Measurements from ENCODE around the gene MIEF1.

The MIEF1 gene

GRCh38 chr22:39553429-39553828, 51.3 kb downstream of the MIEF1 start:
- no peak overlapping the region for H3K14ac ChIP-seq (ENCODE audit: low read length)
- H3K27ac ChIP-seq (replicated peaks; ENCODE audit: low read length) = no peak overlapping the region
- WGBS, 2 donors (ENCODE audit: extremely low coverage in 2 of 2, insufficient read length in 2 of 2, insufficient replicate concordance in 1 of 2) = no CpG with 5 or more reads among the region's 3 CpGs
- H4K91ac ChIP-seq (ENCODE audit: low read depth, low read length, poor library complexity) = no peak overlapping the region
- no peak overlapping the region for H2BK15ac ChIP-seq (ENCODE audit: low read length)
- no peak overlapping the region for H3K4me2 ChIP-seq (ENCODE audit: insufficient read depth, low read length, poor library complexity, severe bottlenecking)
- H3K9me3 ChIP-seq (replicated peaks in 1 of 2; ENCODE audit: control insufficient read depth in 2 of 2, insufficient read depth in 1 of 2, low read depth in 1 of 2, low read length in 2 of 2) = no peaks in the 10 kb centered on the region
- H2BK12ac ChIP-seq (ENCODE audit: low read length) = no peak overlapping the region
- no peaks in the 10 kb centered on the region for H3K36me3 ChIP-seq (replicated peaks in 1 of 2; ENCODE audit: control insufficient read depth in 2 of 2, insufficient read depth in 2 of 2, low read length in 2 of 2)
- H3K4me1 ChIP-seq (ENCODE audit: control insufficient read depth in 2 of 2, insufficient read depth in 1 of 2, low read depth in 1 of 2, low read length in 2 of 2) = peaks cover 0 to 3% of the 10 kb centered on the region in 2 donors
- no peak overlapping the region for H2AK5ac ChIP-seq (ENCODE audit: low read depth, low read length)
- no peak overlapping the region for H3K18ac ChIP-seq (ENCODE audit: low read length)
- DNase-seq (ENCODE audit: low spot score) = no peak
- no peak overlapping the region for H2BK5ac ChIP-seq (ENCODE audit: low read length)
- no peaks in the 10 kb centered on the region for H3K79me1 ChIP-seq (ENCODE audit: low read depth, low read length)
- H2BK120ac ChIP-seq (ENCODE audit: low read depth, low read length) = no peak overlapping the region
- no peak overlapping the region for H3K23ac ChIP-seq (ENCODE audit: low read depth, low read length, poor library complexity)
- H2AFZ ChIP-seq (ENCODE audit: low read length) = no peak overlapping the region
- no peak overlapping the region for H4K8ac ChIP-seq (ENCODE audit: low read depth, low read length)
- no peak overlapping the region for H3K9ac ChIP-seq (ENCODE audit: low read depth, low read length, poor library complexity)
- H3K4me3 ChIP-seq (ENCODE audit: low read length in 2 of 2) = no peak overlapping the region
- peaks cover 6 to 70% (median 32%) of the 10 kb centered on the region in 3 experiments for H3K27me3 ChIP-seq (ENCODE audit: control insufficient read depth in 3 of 3, insufficient read depth in 3 of 3, low read depth in 1 of 3, low read length in 3 of 3)
- no peak overlapping the region for H3K4ac ChIP-seq (ENCODE audit: low read length)

GRCh38 chr22:39554151-39554550, 52.1 kb downstream of the MIEF1 start:
- Histone ChIP-seq H2BK5ac (ENCODE audit: low read length) (no peak overlapping the region), H3K9ac (ENCODE audit: low read depth, low read length, poor library complexity) (no peak overlapping the region), H3K23ac (ENCODE audit: low read depth, low read length, poor library complexity) (no peak overlapping the region), H3K4ac (ENCODE audit: low read length) (no peak overlapping the region), H2BK12ac (ENCODE audit: low read length) (no peak overlapping the region), H3K4me3 (ENCODE audit: low read length in 2 of 2) (no peak overlapping the region), H3K27ac (replicated peaks; ENCODE audit: low read length) (no peak overlapping the region), H2AK5ac (ENCODE audit: low read depth, low read length) (no peak overlapping the region), H2BK120ac (ENCODE audit: low read depth, low read length) (no peak overlapping the region), H3K4me2 (ENCODE audit: insufficient read depth, low read length, poor library complexity, severe bottlenecking) (no peak overlapping the region), H3K18ac (ENCODE audit: low read length) (peak overlapping the region; percentile 16), H4K8ac (ENCODE audit: low read depth, low read length) (no peak overlapping the region), H3K9me3 (replicated peaks in 1 of 2; ENCODE audit: control insufficient read depth in 2 of 2, insufficient read depth in 1 of 2, low read depth in 1 of 2, low read length in 2 of 2) (no peaks in the 10 kb centered on the region), H3K14ac (ENCODE audit: low read length) (no peak overlapping the region), H3K79me1 (ENCODE audit: low read depth, low read length) (no peaks in the 10 kb centered on the region), H3K4me1 (ENCODE audit: control insufficient read depth in 2 of 2, insufficient read depth in 1 of 2, low read depth in 1 of 2, low read length in 2 of 2) (peaks cover 0 to 3% of the 10 kb centered on the region in 2 donors), H2AFZ (ENCODE audit: low read length) (no peak overlapping the region), H2BK15ac (ENCODE audit: low read length) (no peak overlapping the region), H4K91ac (ENCODE audit: low read depth, low read length, poor library complexity) (no peak overlapping the region), H3K36me3 (replicated peaks in 1 of 2; ENCODE audit: control insufficient read depth in 2 of 2, insufficient read depth in 2 of 2, low read length in 2 of 2) (no peaks in the 10 kb centered on the region), H3K27me3 (ENCODE audit: control insufficient read depth in 3 of 3, insufficient read depth in 3 of 3, low read depth in 1 of 3, low read length in 3 of 3) (peaks cover 6 to 75% (median 39%) of the 10 kb centered on the region in 3 experiments)
- DNase-seq (ENCODE audit: low spot score) = no peak
- no CpG with 5 or more reads among the region's 3 CpGs for WGBS, 2 donors (ENCODE audit: extremely low coverage in 2 of 2, insufficient read length in 2 of 2, insufficient replicate concordance in 1 of 2)

DNA sequence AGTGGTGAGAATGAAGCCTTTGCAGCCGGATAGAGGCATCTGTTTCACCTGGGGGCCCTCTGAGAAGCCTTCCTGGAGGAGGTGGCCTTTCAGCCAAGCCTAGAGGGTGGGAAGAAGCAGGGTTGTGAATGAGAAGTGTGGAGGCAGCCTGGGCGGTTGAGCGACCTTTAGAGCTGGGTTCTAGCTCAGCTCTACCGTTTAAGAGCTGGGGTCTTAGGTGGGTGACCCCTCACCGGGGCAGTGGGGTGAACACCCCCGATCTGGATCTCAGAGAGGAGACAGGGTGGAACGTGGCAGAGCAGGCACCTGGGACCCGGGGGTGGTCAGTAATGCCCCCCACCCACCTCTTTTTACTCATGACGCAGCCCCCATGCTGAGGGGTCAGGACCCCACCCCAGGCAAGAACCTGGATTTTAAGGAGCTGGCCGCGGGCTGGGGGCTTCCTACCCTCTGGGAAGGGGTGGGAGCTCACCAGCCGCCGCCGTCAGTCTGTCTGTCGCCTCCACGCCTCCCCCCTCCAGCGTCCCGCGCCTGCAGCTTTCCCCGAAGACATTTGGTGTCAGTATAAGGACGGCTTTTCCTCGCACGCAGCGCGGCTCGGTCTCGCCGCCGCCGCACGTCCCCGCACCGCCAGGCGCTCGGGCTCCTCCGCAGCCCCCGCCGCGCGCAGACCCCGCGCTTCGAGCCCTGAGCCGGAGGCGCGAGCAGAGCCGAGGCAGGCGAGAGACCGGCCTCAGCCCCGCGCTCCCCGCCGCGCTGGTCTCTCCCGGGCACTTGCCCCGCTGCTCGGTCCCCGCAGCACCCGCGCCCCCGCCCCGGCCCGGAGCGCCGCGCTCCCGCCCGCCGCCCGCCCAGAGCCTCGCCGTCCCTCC, 55.1 kb downstream of the MIEF1 start:
- H3K9me3 ChIP-seq (replicated peaks in 1 of 2; ENCODE audit: control insufficient read depth in 2 of 2, insufficient read depth in 1 of 2, low read depth in 1 of 2, low read length in 2 of 2) = no peaks in the 10 kb centered on the region
- H3K14ac ChIP-seq (ENCODE audit: low read length) = peak overlapping the region; percentile 42
- H3K4ac ChIP-seq (ENCODE audit: low read length) = no peak overlapping the region
- H4K91ac ChIP-seq (ENCODE audit: low read depth, low read length, poor library complexity) = no peak overlapping the region
- peaks cover 0 to 7% of the 10 kb centered on the region in 2 donors for H3K4me1 ChIP-seq (ENCODE audit: control insufficient read depth in 2 of 2, insufficient read depth in 1 of 2, low read depth in 1 of 2, low read length in 2 of 2)
- H3K27ac ChIP-seq (replicated peaks; ENCODE audit: low read length) = no peak overlapping the region
- H4K8ac ChIP-seq (ENCODE audit: low read depth, low read length) = no peak overlapping the region
- no peak for DNase-seq (ENCODE audit: low spot score)
- no peaks in the 10 kb centered on the region for H3K79me1 ChIP-seq (ENCODE audit: low read depth, low read length)
- H2BK120ac ChIP-seq (ENCODE audit: low read depth, low read length) = no peak overlapping the region
- H2BK15ac ChIP-seq (ENCODE audit: low read length) = no peak overlapping the region
- peak overlapping the region; percentile 90 for H3K23ac ChIP-seq (ENCODE audit: low read depth, low read length, poor library complexity)
- no peaks in the 10 kb centered on the region for H3K36me3 ChIP-seq (replicated peaks in 1 of 2; ENCODE audit: control insufficient read depth in 2 of 2, insufficient read depth in 2 of 2, low read length in 2 of 2)
- WGBS, 2 donors (ENCODE audit: extremely low coverage in 2 of 2, insufficient read length in 2 of 2, insufficient replicate concordance in 1 of 2) = no CpG with 5 or more reads among the region's 72 CpGs
- H2AFZ ChIP-seq (ENCODE audit: low read length) = peak overlapping the region; percentile 82
- H2BK12ac ChIP-seq (ENCODE audit: low read length) = no peak overlapping the region
- H2BK5ac ChIP-seq (ENCODE audit: low read length) = no peak overlapping the region
- H3K4me2 ChIP-seq (ENCODE audit: insufficient read depth, low read length, poor library complexity, severe bottlenecking) = peak overlapping the region; percentile 58
- H3K9ac ChIP-seq (ENCODE audit: low read depth, low read length, poor library complexity) = peak overlapping the region; percentile 61
- H3K27me3 ChIP-seq (ENCODE audit: control insufficient read depth in 3 of 3, insufficient read depth in 3 of 3, low read depth in 1 of 3, low read length in 3 of 3) = peaks cover 6 to 84% (median 49%) of the 10 kb centered on the region in 3 experiments
- peak overlapping the region in 1 of 2 donors; percentile 72 for H3K4me3 ChIP-seq (ENCODE audit: low read length in 2 of 2)
- peak overlapping the region; percentile 37 for H3K18ac ChIP-seq (ENCODE audit: low read length)
- H2AK5ac ChIP-seq (ENCODE audit: low read depth, low read length) = no peak overlapping the region

GRCh38 chr22:39558254-39558727, 56.2 kb downstream of the MIEF1 start:
- Histone ChIP-seq H3K4me1 (ENCODE audit: control insufficient read depth in 2 of 2, insufficient read depth in 1 of 2, low read depth in 1 of 2, low read length in 2 of 2) (peaks cover 0 to 7% of the 10 kb centered on the region in 2 donors), H3K36me3 (replicated peaks in 1 of 2; ENCODE audit: control insufficient read depth in 2 of 2, insufficient read depth in 2 of 2, low read length in 2 of 2) (no peaks in the 10 kb centered on the region), H2BK12ac (ENCODE audit: low read length) (no peak overlapping the region), H4K91ac (ENCODE audit: low read depth, low read length, poor library complexity) (no peak overlapping the region), H2BK15ac (ENCODE audit: low read length) (no peak overlapping the region), H4K8ac (ENCODE audit: low read depth, low read length) (no peak overlapping the region), H3K14ac (ENCODE audit: low read length) (no peak overlapping the region), H3K9ac (ENCODE audit: low read depth, low read length, poor library complexity) (no peak overlapping the region), H2BK120ac (ENCODE audit: low read depth, low read length) (no peak overlapping the region), H2BK5ac (ENCODE audit: low read length) (no peak overlapping the region), H2AK5ac (ENCODE audit: low read depth, low read length) (peak overlapping the region; percentile 40), H3K4me3 (ENCODE audit: low read length in 2 of 2) (no peak overlapping the region), H2AFZ (ENCODE audit: low read length) (peak overlapping the region; percentile 43), H3K4me2 (ENCODE audit: insufficient read depth, low read length, poor library complexity, severe bottlenecking) (peak overlapping the region; percentile 36), H3K27me3 (ENCODE audit: control insufficient read depth in 3 of 3, insufficient read depth in 3 of 3, low read depth in 1 of 3, low read length in 3 of 3) (peaks cover 6 to 80% (median 49%) of the 10 kb centered on the region in 3 experiments), H3K4ac (ENCODE audit: low read length) (no peak overlapping the region), H3K27ac (replicated peaks; ENCODE audit: low read length) (no peak overlapping the region), H3K79me1 (ENCODE audit: low read depth, low read length) (no peaks in the 10 kb centered on the region), H3K9me3 (replicated peaks in 1 of 2; ENCODE audit: control insufficient read depth in 2 of 2, insufficient read depth in 1 of 2, low read depth in 1 of 2, low read length in 2 of 2) (no peaks in the 10 kb centered on the region), H3K23ac (ENCODE audit: low read depth, low read length, poor library complexity) (no peak overlapping the region), H3K18ac (ENCODE audit: low read length) (no peak overlapping the region)
- no peak for DNase-seq (ENCODE audit: low spot score)
- no CpG with 5 or more reads among the region's 34 CpGs for WGBS, 2 donors (ENCODE audit: extremely low coverage in 2 of 2, insufficient read length in 2 of 2, insufficient replicate concordance in 1 of 2)

All from neuronal stem cell (in vitro differentiated cells).